Measurements from ENCODE around the gene PDHA2. TPM values are rescaled to one million over a fixed set of nuclear protein-coding genes. Genes with fewer than 3 reads are reported as not detected.

PDHA2 gene
- total and polyA plus RNA-seq, 2 donors (not counting 1 experiment from before 2014, with no cell fraction given), result not detected

- Histone ChIP-seq H3K36me3 (ENCODE audit: control insufficient read depth, insufficient read depth, low read length) (no peaks in the 10 kb centered on the region), H3K79me2 (ENCODE audit: control insufficient read depth, insufficient read depth, low read length) (no peaks in the 10 kb centered on the region), H3K4me1 (ENCODE audit: control insufficient read depth, extremely low read depth, insufficient read depth, low read length) (no peaks in the 10 kb centered on the region), H4K20me1 (ENCODE audit: control insufficient read depth, extremely low read depth, insufficient read depth, low read length) (no peaks in the 10 kb centered on the region), H3K9ac (ENCODE audit: insufficient read depth, low read length) (no peak overlapping the region), H3K4me2 (ENCODE audit: extremely low read depth, insufficient read depth, low read length) (no peak overlapping the region), H3K4me3 (replicated peaks in 1 of 4; ENCODE audit: control extremely low read depth in 1 of 4, insufficient read depth in 1 of 4, low read depth in 3 of 4, low read length in 4 of 4) (no peak overlapping the region), H3K27ac (ENCODE audit: insufficient read depth, low read length) (no peak overlapping the region), H3K27me3 (ENCODE audit: control insufficient read depth, insufficient read depth, low read length) (no peaks in the 10 kb centered on the region), H3K9me3 (ENCODE audit: control insufficient read depth, insufficient read depth, low read depth, low read length) (no peaks in the 10 kb centered on the region), H2AFZ (ENCODE audit: low read length) (no peak overlapping the region)
- TF ChIP-seq, protein P1, sequence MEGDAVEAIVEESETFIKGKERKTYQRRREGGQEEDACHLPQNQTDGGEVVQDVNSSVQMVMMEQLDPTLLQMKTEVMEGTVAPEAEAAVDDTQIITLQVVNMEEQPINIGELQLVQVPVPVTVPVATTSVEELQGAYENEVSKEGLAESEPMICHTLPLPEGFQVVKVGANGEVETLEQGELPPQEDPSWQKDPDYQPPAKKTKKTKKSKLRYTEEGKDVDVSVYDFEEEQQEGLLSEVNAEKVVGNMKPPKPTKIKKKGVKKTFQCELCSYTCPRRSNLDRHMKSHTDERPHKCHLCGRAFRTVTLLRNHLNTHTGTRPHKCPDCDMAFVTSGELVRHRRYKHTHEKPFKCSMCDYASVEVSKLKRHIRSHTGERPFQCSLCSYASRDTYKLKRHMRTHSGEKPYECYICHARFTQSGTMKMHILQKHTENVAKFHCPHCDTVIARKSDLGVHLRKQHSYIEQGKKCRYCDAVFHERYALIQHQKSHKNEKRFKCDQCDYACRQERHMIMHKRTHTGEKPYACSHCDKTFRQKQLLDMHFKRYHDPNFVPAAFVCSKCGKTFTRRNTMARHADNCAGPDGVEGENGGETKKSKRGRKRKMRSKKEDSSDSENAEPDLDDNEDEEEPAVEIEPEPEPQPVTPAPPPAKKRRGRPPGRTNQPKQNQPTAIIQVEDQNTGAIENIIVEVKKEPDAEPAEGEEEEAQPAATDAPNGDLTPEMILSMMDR (conservative IDR thresholded peaks at IDR 0.05 in 1 of 2, IDR thresholded peaks at IDR 0.05 in 1 of 2; ENCODE audit: low read depth in 1 of 2, low read length in 2 of 2), result no peak
- no peak for TF ChIP-seq EZH2 (IDR thresholded peaks at IDR 0.05; ENCODE audit: low read length, missing control alignments)
- DNase-seq (ENCODE audit: low read depth in 2 of 2), result no peak
Observed at GRCh38 chr4:95869961-95870500, 30.1 kb downstream of the PDHA2 start.

DNA sequence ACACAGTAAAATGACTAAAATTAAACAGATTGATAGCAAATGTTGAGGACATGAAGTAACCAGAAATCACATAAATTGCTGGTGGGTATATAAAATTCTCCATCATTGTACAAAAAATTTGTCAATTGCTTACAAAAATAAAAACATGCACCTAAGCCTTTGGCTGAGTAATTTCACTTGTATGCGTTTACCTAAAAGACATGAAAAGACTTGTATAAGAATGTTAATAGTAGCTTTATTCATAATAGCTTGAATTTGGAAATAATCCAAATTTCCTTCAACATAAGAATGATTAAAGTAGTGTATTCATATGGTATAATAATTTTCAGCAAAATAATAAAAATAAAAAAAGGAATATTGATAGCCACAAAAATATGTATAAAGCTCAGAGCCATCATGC is 37.7 kb downstream of the PDHA2 start:
- Histone ChIP-seq H3K9ac (ENCODE audit: insufficient read depth, low read length) (no peak overlapping the region), H4K20me1 (ENCODE audit: control insufficient read depth, extremely low read depth, insufficient read depth, low read length) (no peaks in the 10 kb centered on the region), H3K27ac (ENCODE audit: insufficient read depth, low read length) (no peak overlapping the region), H3K9me3 (ENCODE audit: control insufficient read depth, insufficient read depth, low read depth, low read length) (no peaks in the 10 kb centered on the region), H3K79me2 (ENCODE audit: control insufficient read depth, insufficient read depth, low read length) (no peaks in the 10 kb centered on the region), H2AFZ (ENCODE audit: low read length) (no peak overlapping the region), H3K27me3 (ENCODE audit: control insufficient read depth, insufficient read depth, low read length) (no peaks in the 10 kb centered on the region), H3K36me3 (ENCODE audit: control insufficient read depth, insufficient read depth, low read length) (no peaks in the 10 kb centered on the region), H3K4me3 (replicated peaks in 1 of 4; ENCODE audit: control extremely low read depth in 1 of 4, insufficient read depth in 1 of 4, low read depth in 3 of 4, low read length in 4 of 4) (no peak overlapping the region), H3K4me2 (ENCODE audit: extremely low read depth, insufficient read depth, low read length) (no peak overlapping the region), H3K4me1 (ENCODE audit: control insufficient read depth, extremely low read depth, insufficient read depth, low read length) (no peaks in the 10 kb centered on the region)
- no peak for DNase-seq (ENCODE audit: low read depth in 2 of 2)
- TF ChIP-seq, protein P1 (conservative IDR thresholded peaks at IDR 0.05 in 1 of 2, IDR thresholded peaks at IDR 0.05 in 1 of 2; ENCODE audit: low read depth in 1 of 2, low read length in 2 of 2), result no peak
- TF ChIP-seq EZH2 (IDR thresholded peaks at IDR 0.05; ENCODE audit: low read length, missing control alignments), result no peak

GRCh38 chr4:95887551-95887950 is 47.7 kb downstream of the PDHA2 start:
- Histone ChIP-seq H4K20me1 (ENCODE audit: control insufficient read depth, extremely low read depth, insufficient read depth, low read length) (no peaks in the 10 kb centered on the region), H2AFZ (ENCODE audit: low read length) (no peak overlapping the region), H3K27me3 (ENCODE audit: control insufficient read depth, insufficient read depth, low read length) (no peaks in the 10 kb centered on the region), H3K4me2 (ENCODE audit: extremely low read depth, insufficient read depth, low read length) (no peak overlapping the region), H3K9ac (ENCODE audit: insufficient read depth, low read length) (no peak overlapping the region), H3K9me3 (ENCODE audit: control insufficient read depth, insufficient read depth, low read depth, low read length) (no peaks in the 10 kb centered on the region), H3K4me3 (replicated peaks in 1 of 4; ENCODE audit: control extremely low read depth in 1 of 4, insufficient read depth in 1 of 4, low read depth in 3 of 4, low read length in 4 of 4) (no peak overlapping the region), H3K27ac (ENCODE audit: insufficient read depth, low read length) (no peak overlapping the region), H3K36me3 (ENCODE audit: control insufficient read depth, insufficient read depth, low read length) (no peaks in the 10 kb centered on the region), H3K4me1 (ENCODE audit: control insufficient read depth, extremely low read depth, insufficient read depth, low read length) (no peaks in the 10 kb centered on the region), H3K79me2 (ENCODE audit: control insufficient read depth, insufficient read depth, low read length) (no peaks in the 10 kb centered on the region)
- DNase-seq (ENCODE audit: low read depth in 2 of 2), result no peak
- TF ChIP-seq, protein P1 (conservative IDR thresholded peaks at IDR 0.05 in 1 of 2, IDR thresholded peaks at IDR 0.05 in 1 of 2; ENCODE audit: low read depth in 1 of 2, low read length in 2 of 2), result no peak
- TF ChIP-seq EZH2 (IDR thresholded peaks at IDR 0.05; ENCODE audit: low read length, missing control alignments), result no peak

Data from fibroblast of lung (primary cell).